Mammary epithelial cell (primary cell): ENCODE data around the gene PSMC6.

Source experiments
- CTCF ChIP-seq, 2 donors: IDR thresholded peaks in 1 of 2; conservative IDR thresholded peaks in 1 of 2; 2 replicates each; pipeline ENCODE4 v1.5.1; 2011 to 2012; ENCODE audit warnings: inconsistent platforms in 2 of 2, low read length in 2 of 2, mild to moderate bottlenecking in 2 of 2, control low read depth in 1 of 2, low read depth in 1 of 2; ENCODE audit not compliant: insufficient read depth in 1 of 2; ENCODE audit errors: extremely low read depth in 1 of 2
- EZH2 ChIP-seq: IDR thresholded peaks from 2 replicates; pipeline ENCODE4 v1.6.1; 2012; ENCODE audit warnings: low read length, inconsistent platforms, borderline replicate concordance

- TF ChIP-seq CTCF (conservative IDR thresholded peaks at IDR 0.05 in 1 of 2, IDR thresholded peaks at IDR 0.05 in 1 of 2; ENCODE audit: extremely low read depth in 1 of 2, insufficient read depth in 1 of 2, low read depth in 1 of 2, low read length in 2 of 2) (peak in 1 of 2 donors; percentile 15), EZH2 (no peak)
These were observed 23.1 kb downstream of the PSMC6 start, which contains the start of gene STYX for GRCh38 chr14:52729925-52730708.
